Measurements from ENCODE around the gene UTP25.
"Not testable (repeated sequence)": the region's sequence is repeated elsewhere in the genome, so short reads cannot be mapped to it uniquely, and the experiment has no call there.

Gene UTP25

GRCh38 chr1:209875515-209875914, 47.7 kb downstream of the UTP25 start:
- no peak for DNase-seq

- DNase-seq: no peak
Observed at GRCh38 chr1:209876078-209876800, 48.5 kb downstream of the UTP25 start.

DNA sequence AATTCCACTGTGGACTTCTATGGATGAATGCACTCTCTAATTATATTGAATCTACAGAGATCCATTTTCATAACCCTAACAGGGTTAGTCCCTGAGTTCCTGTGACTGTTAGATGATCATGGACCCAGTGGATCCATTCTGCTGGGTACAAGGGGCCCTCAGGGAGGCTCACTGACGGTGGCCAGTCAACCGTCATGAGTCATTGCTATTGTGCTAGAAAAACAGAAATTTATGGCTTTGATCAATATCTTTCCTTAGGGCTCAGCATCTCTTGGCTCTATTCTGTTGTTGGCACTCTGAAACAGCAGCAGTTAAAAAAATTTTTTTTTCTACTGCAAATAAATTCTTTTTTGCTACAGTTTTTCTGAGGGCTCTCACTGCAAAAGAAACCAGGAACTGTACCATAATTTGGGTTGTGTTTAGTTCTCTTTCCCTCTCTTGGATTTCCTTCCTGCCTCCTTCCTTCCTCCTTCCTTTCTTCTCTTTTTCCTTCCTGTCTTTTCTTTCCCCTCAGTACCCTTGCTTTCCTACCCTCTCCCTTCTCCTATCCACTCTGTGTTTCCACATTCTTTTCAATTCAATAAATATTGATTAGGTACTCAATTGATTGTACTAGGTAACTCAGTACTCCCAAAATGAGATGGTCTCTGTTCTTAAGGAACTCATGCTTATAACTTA, 49.5 kb downstream of the UTP25 start:
- no peak for DNase-seq

GRCh38 chr1:209878964-209879363, 51.2 kb downstream of the UTP25 start:
- DNase-seq: no peak

DNA sequence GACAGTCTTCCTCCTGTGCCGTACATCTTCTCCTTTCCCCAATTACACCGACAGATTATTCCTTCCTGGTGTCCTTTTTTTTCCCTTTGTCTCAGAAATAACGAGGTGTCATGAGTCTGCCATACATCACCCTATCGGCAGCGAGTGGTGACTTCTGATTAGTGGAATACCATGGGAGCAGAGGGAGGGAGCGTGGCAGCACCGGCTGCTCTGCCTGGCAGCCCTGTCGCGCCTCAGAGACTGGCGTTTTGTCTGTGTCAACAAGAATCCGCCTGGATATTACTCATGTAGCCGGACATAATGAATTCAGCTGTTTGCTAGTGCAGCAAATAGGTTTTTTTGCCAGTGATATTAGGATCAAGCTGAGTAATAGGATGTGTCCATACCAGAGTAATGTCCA, 51.8 kb downstream of the UTP25 start:
- DNase-seq: no peak

DNA sequence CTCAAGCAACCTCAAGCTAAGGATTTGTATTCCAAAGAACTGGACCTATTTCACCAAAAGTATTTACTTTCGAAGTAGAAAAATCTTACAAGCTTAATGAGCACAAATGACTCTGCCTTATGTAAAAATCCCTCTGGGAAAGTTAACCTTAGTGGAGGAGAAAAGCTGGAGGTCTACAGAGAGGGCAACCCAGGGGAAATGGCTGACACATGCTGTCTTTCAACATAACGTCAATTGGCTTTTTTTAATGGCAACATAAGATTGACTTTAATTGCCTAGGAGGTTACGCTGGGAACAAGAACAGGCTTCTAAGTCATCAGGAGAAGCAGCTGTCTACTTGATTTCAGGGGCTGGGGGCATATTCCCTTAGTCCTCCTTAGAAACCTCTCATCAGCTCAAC, 52.3 kb downstream of the UTP25 start:
- no peak for DNase-seq

DNA sequence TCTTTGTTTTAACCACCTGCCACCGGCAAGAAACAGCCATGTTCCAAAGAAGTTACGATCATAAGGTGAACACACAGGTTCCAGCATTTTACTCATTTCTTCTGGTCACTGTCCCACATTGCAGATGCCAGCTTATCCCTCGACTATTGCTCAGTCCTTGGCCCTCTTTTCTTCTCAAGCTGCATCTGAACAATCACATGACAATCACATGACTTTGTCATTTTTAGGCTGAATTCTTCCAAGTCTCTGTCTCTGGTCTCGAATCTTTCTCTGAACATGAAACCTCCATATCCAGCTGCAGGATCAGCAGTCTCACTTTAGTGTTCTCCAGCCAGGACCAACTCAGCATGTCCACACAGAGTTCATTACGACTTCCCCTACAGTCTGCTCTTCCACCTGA, 53.8 kb downstream of the UTP25 start:
- DNase-seq: no peak

DNA sequence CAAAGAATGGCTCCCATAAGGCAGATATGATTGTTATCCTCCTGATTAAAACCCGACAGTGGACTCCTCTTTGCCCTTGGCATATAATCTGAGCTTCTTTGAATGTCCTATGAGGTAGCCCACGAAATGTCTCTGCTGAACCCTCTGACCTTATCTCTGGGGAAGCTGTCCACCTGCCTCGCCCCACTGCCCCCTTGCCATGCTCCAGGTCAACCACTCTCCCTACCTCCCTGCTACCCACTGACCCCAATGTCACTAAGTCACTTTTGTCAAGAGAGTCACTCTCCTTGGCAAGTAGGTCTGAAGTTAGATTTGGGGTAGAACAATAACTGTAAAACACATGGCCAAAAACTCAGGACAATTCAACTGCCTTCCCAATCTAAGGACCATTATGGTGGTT, 54.5 kb downstream of the UTP25 start:
- DNase-seq: no peak

DNA sequence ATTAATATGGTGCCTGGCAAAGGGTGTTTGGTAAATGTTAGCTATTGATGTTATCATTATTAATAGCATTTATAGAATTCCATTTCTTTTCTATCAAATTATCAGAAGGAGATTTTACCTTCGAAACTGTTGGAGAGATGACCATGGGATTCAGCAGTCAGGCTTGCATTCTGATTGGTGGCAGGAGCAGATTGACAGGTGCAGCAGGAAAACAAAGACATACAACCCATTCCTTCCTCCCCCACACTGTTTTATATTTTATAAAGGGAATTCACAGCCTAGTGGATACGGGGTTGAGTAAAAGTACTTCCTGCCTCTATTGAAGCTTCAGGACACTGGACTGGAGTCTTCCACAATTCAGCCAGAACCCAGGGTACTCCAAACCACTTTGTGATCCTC, 55.2 kb downstream of the UTP25 start:
- DNase-seq: no peak

- DNase-seq: no peak
Observed at GRCh38 chr1:209883341-209883971, 55.7 kb downstream of the UTP25 start.

GRCh38 chr1:209884249-209884648, 56.5 kb downstream of the UTP25 start:
- no peak for DNase-seq

DNA sequence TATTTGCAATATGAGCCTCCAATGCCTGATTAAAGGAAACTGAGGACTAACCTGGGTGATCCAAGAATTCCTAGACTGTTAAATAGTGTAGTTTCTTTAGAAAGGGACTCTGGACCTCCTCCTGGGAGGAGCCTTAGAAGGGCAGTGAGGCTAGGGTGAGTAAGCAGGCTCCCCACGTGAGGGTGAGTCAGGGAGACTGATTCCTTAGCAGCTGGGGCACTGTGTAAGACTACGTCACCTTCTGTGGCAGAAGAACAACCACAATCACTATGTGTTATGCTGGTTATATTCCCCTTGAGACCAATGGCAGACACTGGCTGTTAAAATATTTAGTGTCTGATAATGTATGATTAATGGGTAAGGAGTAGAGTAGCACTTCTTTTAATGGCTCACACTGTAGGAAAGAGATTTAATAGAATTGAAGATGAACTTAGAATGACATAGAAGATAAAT, 56.9 kb downstream of the UTP25 start:
- DNase-seq: peak; percentile 62

DNA sequence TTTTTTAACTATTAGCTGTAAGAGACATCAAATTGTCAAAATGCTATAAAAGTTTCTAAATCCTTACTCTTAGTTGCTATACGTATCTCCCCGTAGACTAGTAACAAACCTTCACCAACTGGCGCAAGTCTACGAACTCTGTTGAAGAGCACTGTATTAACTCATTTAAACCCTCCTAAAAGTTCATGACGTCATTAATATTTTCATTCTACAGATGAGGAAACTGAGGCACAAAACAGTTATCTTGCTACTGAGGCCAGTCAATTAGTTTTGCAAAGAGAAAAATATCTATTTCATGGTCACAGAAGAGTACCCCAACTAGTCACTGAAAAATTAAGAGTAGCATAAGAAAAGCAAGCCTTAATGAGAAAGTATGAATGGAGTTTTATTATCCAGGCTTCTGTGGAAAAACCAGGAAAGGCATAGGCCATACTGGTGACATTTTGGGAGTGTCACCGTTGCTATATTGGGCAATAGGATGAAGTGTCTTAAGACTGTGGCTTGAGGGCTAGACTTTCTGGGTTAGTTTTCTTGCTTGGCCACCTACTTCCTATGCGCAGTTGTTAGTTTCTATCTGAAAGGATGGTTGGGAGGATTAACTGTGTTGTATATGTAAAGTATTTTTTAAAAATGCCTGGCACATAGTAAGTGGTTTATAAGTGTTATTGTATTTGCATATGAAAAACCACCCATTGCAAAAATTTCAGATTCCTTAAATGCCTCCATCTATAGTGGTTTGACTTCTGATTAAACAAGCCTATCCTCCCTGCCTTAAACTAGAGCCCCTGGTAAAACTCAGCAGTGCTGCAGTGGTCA, 57.8 kb downstream of the UTP25 start:
- no peak for DNase-seq

GRCh38 chr1:209886219-209886536, 58.4 kb downstream of the UTP25 start:
- DNase-seq: no peak

DNA sequence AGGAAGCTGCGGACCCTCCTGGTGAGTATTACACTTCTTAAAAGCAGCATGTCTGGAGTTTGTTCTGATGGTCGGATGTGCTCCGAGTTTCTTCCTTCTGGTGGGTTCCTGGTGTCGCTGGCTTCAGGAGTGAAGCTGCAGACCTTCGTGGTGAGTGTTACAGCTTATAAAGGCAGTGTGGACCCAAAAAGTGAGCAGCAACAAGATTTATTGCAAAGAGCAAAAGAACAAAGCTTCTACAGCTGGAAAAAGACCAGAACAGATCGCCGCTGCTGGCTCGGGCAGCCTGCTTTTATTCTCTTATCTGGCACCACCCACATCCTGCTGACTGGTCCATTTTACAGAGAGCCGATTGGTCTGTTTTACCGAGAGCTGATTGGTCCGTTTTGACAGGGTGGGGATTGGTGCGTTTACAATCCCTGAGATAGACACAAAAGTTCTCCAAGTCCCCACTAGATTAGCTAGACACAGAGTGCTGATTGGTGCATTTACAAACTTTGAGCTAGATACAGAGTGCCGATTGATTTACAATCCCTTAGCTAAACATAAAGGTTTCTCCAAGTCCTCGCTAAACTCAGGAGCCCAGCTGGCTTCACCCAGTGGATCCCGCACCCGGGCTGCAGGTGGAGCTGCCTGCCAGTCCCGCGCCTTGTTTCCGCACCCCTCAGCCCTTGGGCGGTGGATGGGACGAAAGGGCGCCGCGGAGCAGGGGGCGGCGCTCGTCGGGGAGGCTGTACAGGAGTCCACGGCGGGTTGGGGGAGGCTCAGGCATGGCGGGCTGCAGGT, 60.7 kb downstream of the UTP25 start:
- not testable (repeated sequence) for DNase-seq

- DNase-seq: no peak
Observed at GRCh38 chr1:209889077-209889418, 61.3 kb downstream of the UTP25 start.

DNA sequence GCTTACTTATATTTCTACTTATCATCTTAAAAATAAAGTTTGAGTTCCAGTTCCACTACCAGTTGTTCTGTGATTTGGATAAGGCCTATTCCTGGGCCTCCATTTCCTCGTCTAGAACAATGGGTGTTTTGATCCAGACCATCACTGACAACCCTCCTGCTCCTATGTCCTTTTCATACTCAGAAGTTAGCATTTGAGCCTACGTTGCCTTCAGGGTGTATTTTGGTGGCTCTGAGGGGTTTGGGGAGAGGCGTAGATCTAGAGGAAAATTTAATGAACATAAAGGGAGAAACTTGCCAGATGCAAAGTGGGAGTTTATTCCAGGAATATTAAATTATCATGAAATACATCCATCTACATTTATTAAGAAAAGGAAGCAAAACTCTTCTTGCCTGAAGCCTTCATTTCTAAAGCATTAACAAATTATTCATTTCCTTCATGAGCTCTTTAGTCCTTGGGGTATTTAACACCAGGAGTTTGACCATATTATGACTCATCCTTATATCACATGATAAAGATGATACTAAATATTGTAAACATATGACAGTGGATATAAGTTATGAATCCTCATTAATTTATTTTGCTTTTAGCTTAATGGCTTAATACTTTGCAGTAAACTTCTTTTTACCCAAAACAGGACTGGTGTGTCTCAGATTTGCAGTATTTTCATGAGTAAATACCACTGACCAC, 63.0 kb downstream of the UTP25 start:
- no peak for DNase-seq

- no peak for DNase-seq
Observed at GRCh38 chr1:209893751-209894150, 66.0 kb downstream of the UTP25 start.

DNA sequence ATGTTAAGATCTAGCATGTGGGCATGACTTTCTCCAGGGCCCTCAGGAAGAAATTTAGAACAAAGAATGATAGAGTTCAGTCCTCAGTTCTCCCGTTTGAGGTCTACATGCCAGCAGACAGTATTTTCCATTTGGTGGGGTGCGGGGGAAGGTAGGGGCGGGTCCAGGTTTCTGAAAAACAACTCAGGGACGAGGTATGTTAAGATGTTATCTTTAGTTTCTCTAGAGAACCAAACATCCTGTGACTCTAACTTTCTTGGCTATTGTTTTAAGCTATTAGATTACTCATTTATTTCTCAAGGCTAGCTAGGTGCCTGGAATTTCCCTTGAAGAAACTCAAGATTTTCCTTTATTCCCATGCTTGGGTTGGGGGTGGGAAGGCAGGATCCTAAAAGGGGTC, 67.9 kb downstream of the UTP25 start:
- no peak for DNase-seq

DNA sequence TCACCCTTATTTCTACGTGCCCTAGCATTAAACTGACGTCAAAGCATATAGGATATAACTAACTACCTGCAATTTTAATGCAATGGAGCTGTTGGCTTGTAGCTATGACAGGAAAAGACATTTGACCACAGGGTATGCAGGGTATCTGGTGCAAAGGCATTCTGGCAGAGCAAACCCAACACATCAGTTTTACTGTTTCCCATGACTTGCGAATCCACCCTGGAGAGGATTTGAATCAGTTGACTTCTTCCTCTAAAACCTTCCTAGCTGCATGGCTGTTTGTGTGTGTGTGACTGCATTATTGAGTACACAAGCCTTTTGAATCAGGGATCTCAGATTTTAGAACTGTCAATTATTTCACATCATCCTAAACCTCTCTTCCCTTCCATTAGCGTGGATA, 68.6 kb downstream of the UTP25 start:
- DNase-seq: no peak

- not testable (repeated sequence) for DNase-seq
Observed at GRCh38 chr1:209898271-209898670, 70.5 kb downstream of the UTP25 start.

DNA sequence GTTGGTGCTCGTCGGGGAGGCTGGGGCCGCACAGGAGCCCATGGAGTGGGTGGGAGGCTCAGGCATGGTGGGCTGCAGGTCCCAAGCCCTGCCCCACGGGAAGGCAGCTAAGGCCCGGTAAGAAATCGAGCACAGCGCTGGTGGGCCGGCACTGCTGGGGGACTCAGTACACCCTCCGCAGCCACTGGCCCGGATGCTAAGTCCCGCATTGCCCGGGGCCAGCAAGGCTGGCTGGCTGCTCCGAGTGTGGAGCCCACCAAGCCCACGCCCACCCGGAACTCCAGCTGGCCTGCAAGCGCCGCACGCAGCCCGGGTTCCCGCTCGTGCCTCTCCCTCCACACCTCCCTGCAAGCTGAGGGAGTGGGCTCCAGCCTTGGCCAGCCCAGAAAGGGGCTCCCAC, 71.1 kb downstream of the UTP25 start:
- DNase-seq: not testable (repeated sequence)

Data from GOT3 (cell line).